SH-SY5Y (cell line): ENCODE measurements around the gene UQCRQ.

ENCODE experiments used
- GATA2 ChIP-seq: IDR thresholded peaks from 2 replicates; pipeline ENCODE4 v1.6.1; 2011; ENCODE audit warnings: mild to moderate bottlenecking, low read depth, low read length
- GATA3 ChIP-seq: IDR thresholded peaks from 2 replicates; pipeline ENCODE4 v1.6.1; 2011; ENCODE audit warnings: low read depth, mild to moderate bottlenecking, low read length, moderate library complexity

DNA sequence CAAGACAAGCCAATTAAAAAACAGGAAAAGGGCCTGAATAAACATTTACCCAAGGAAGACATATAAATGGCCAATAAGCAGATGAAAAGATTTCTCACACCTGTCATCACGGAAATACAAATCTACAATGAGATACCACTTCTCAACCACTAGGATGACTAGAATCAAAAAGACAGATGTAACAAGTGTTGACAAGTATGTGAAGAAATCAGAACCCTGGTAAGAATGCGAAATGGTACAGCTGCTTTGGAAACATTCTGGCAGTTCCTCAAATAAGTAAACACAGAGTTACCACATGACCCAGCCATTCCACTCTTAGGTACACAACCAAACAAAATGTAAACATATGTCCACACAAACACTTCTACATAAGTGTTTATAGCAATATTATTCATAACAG is 39.5 kb downstream of the UQCRQ start:
- TF ChIP-seq GATA2 (no peak), GATA3 (no peak)
